Measurements from ENCODE around the gene ECSCR.
"Not testable (repeated sequence)": the region's sequence is repeated elsewhere in the genome, so short reads cannot be mapped to it uniquely, and the experiment has no call there.

Gene ECSCR

DNA sequence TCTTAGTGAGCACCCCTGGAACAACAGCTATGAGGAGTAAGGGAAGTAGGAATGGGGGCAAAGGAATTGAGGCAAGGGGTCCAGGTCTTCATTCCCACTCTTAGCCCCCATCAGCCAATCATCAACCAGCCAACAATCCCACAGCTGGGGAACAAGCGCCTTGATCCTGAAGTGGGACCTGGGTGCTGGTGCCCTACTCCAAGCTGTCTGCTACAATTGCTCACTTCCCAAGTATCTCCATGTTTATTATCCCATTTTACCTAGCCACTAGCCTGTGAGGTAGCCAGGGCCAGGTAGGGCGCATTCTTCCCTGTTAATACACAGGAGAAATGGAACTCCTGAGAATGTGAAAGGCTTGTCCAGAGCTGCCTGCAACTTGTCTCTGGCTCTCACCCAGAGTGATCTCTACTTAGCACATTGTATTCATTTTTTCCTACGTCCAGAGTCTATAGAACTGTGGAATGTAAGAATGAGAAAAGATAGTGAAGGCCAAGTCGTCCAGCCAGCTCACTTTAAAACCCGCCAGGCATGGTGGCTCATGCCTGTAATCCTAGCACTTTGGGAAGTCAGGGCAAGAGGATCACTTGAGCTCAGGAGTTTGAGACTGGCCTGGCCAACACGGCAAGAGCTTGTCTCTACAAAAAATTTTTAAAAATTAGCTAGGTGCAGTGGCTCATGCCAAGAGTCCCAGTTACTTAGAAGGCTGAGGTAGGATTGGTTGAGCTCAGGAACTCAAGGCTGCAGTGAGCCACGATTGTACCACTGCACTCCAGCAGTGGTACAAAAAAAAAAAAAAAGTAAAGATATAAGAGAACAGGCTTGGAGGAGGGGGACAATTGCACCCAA lies 17.0 kb downstream of the ECSCR start:
- H3K36me3 Mint-ChIP-seq (ENCODE audit: low read depth), result peaks cover 3% of the 10 kb centered on the region
- H3K4me3 Mint-ChIP-seq, result no peak overlapping the region
- no peaks in the 10 kb centered on the region for H3K27me3 Mint-ChIP-seq (ENCODE audit: low read depth)
- H3K27ac Mint-ChIP-seq, result no peak overlapping the region
- DNase-seq (ENCODE audit: low spot score), result no peak
- H3K9me3 Mint-ChIP-seq, result no peaks in the 10 kb centered on the region
- H3K4me1 Mint-ChIP-seq (ENCODE audit: low read depth), result peaks cover 58% of the 10 kb centered on the region

DNA sequence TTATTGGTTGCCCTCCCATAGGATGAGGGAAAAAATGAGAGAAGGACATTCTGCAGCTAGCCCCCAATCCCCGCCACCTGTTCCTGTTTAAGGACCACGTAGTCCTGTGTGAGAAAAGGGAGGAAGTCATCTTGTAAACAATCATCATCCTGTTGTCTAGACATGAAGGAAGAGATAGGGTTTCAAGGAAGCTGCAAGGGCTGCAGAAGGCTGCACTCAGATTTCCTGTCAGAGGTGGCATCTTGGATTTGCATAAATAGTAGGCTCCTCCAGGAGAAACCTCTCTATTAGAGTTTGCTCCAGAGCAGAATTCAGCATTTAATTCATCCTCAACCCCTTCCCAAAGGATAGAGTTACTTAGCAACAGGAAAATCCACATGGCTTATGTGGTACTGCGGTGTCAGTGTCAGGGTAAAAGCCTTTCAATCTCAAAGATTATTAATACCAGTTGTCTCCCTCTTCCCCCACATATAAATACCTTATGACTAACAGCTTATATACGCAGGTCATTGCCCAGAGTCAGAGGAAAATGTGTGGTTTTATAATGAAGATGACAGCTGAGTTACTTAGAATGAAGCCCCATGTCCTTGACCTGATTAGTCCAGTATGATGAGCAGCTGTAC lies 18.6 kb downstream of the ECSCR start:
- peak overlapping the region; percentile 27 for H3K4me3 Mint-ChIP-seq
- peaks cover 68% of the 10 kb centered on the region for H3K4me1 Mint-ChIP-seq (ENCODE audit: low read depth)
- peaks cover 3% of the 10 kb centered on the region for H3K36me3 Mint-ChIP-seq (ENCODE audit: low read depth)
- no peaks in the 10 kb centered on the region for H3K27me3 Mint-ChIP-seq (ENCODE audit: low read depth)
- H3K9me3 Mint-ChIP-seq, result no peaks in the 10 kb centered on the region
- peak overlapping the region; percentile 60 for H3K27ac Mint-ChIP-seq
- no peak for DNase-seq (ENCODE audit: low spot score)

- DNase-seq (ENCODE audit: low spot score); H3K9me3 Mint-ChIP-seq; H3K27me3 Mint-ChIP-seq (ENCODE audit: low read depth); H3K36me3 Mint-ChIP-seq (ENCODE audit: low read depth); H3K27ac Mint-ChIP-seq: not testable (repeated sequence)
- peaks cover 52% of the 10 kb centered on the region for H3K4me1 Mint-ChIP-seq (ENCODE audit: low read depth)
- peak overlapping the region; percentile 98 for H3K4me3 Mint-ChIP-seq
Observed at GRCh38 chr5:139440416-139440815, 22.1 kb downstream of the ECSCR start.

DNA sequence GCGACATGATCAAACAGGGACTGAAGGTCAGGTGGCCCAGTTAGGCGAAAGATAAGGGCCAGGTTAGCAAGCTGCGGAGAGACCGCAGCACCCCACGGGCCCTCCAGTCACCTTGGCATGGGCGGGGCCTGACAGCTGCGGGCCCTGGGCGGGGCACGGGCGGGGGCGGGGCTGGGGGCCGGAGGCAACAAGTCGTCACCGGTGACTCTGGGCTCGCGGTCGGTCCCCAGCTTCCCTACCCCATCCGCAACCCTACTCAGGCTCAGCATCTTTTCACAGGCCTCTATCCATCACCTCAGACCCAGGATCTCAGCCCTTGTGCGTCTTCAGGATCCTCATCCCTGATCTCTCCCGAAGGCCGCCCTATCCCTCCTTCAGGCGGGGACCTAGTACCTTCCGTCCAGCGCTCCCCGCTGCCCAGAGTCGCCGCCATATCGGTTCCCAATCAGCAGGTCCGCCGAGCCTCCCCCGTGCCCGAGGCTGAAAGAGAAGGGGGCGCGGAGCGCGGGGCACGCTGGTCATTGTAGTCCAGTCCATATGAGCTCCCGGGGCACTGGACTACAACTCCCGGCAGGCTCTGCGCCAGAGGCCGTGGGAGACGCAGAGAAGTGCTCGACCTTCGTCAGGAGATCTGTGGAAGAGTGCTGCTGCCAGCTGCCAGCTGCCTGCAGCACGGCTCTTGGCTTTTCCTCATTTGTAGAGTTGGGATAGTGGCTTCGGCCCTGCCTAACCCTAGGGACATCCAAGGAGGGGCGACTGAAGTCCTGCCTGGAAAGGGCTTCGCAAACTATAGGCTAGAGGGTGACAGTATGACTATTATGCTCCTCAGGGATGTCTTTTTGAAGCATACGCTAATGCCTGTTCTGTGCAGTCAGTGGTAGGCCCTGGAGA lies 23.3 kb downstream of the ECSCR start, which contains the start of gene DNAJC18:
Gene DNAJC18, minus strand, starts transcription at position 513 of the 891 bp plus-strand sequence. Its CDS starts 80 bp downstream, at position 433.
- Mint-ChIP-seq H3K36me3 (ENCODE audit: low read depth) (peaks cover 7% of the 10 kb centered on the region), H3K27ac (peak within 1 kb of the TSS; percentile 100), H3K27me3 (ENCODE audit: low read depth) (no peaks in the 10 kb centered on the region), H3K4me1 (ENCODE audit: low read depth) (peaks cover 50% of the 10 kb centered on the region), H3K4me3 (peak within 1 kb of the TSS; percentile 98), H3K9me3 (no peaks in the 10 kb centered on the region)
- peak; percentile 91 for DNase-seq (ENCODE audit: low spot score)

DNA sequence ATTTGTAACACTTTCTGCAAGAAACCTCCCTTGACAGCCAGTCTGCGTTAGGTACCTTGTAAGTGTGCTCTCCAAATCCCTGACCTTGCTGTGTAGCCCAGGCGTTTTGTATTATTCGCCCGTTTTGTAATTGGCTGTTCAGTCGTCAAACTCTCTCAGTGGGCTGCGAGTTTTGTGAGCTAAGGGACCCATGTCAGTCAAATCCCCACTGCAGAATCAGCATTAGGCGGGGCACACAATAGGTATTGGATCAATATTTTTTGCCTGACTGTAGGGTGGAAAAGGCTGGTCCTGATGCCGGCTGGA lies 23.9 kb downstream of the ECSCR start:
- no peak for DNase-seq (ENCODE audit: low spot score)
- Mint-ChIP-seq H3K9me3 (no peaks in the 10 kb centered on the region), H3K4me1 (ENCODE audit: low read depth) (peaks cover 44% of the 10 kb centered on the region), H3K36me3 (ENCODE audit: low read depth) (peaks cover 7% of the 10 kb centered on the region), H3K27ac (peak overlapping the region; percentile 100), H3K4me3 (peak overlapping the region; percentile 98), H3K27me3 (ENCODE audit: low read depth) (no peaks in the 10 kb centered on the region)

DNA sequence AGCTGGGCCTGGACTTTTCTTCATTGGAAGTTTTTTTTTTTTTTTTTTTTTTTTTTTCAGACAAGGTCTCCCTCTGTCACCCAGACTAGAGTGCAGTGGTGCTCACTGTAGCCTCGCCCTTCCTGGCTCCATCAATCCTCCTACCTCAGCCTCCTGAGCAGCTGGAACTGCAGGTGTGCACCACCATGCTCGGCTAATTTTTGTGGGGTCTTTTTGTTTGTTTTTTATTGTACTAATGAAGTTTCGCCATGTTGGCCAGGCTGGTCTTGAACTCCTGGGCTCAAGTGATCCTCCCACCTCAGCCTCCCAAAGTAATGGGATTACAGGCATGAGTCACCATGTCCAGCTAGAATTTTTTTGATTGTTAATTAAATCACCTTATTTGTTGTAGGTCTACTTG lies 26.9 kb downstream of the ECSCR start:
- DNase-seq (ENCODE audit: low spot score), result no peak
- Mint-ChIP-seq H3K4me3 (no peak overlapping the region), H3K9me3 (no peaks in the 10 kb centered on the region), H3K27ac (no peak overlapping the region), H3K27me3 (ENCODE audit: low read depth) (no peaks in the 10 kb centered on the region), H3K4me1 (ENCODE audit: low read depth) (peaks cover 30% of the 10 kb centered on the region), H3K36me3 (ENCODE audit: low read depth) (peaks cover 7% of the 10 kb centered on the region)

DNA sequence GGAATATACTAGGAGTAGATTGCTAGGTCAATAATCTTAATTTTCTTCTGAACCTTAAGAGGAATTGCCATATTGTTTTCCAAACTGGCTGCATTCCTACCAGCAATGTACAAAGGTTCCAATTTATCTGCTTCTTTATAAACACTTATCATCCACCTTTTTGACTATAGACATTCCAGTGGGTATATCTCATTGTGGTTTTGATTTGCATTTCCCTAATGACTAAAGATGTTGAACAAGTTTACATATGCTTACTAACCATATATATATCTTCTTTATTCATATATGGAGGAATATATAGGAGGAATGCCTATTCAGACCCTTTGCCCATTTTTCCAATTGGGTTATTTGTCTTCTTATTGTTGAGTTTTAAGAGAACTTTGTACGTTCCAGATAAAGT lies 30.8 kb downstream of the ECSCR start:
- no peak overlapping the region for H3K27ac Mint-ChIP-seq
- H3K27me3 Mint-ChIP-seq (ENCODE audit: low read depth), result no peaks in the 10 kb centered on the region
- no peak for DNase-seq (ENCODE audit: low spot score)
- H3K36me3 Mint-ChIP-seq (ENCODE audit: low read depth), result peaks cover 18% of the 10 kb centered on the region
- H3K4me1 Mint-ChIP-seq (ENCODE audit: low read depth), result peaks cover 9% of the 10 kb centered on the region
- no peak overlapping the region for H3K4me3 Mint-ChIP-seq
- H3K9me3 Mint-ChIP-seq, result no peaks in the 10 kb centered on the region

- no peak overlapping the region for H3K4me3 Mint-ChIP-seq
- no peaks in the 10 kb centered on the region for H3K27me3 Mint-ChIP-seq (ENCODE audit: low read depth)
- peaks cover 20% of the 10 kb centered on the region for H3K36me3 Mint-ChIP-seq (ENCODE audit: low read depth)
- peaks cover 9% of the 10 kb centered on the region for H3K4me1 Mint-ChIP-seq (ENCODE audit: low read depth)
- DNase-seq (ENCODE audit: low spot score), result no peak
- H3K9me3 Mint-ChIP-seq, result no peaks in the 10 kb centered on the region
- H3K27ac Mint-ChIP-seq, result no peak overlapping the region
Observed at GRCh38 chr5:139430015-139430414, 32.5 kb downstream of the ECSCR start.

- Mint-ChIP-seq H3K27ac (no peak overlapping the region), H3K36me3 (ENCODE audit: low read depth) (peaks cover 29% of the 10 kb centered on the region), H3K4me1 (ENCODE audit: low read depth) (peaks cover 13% of the 10 kb centered on the region), H3K4me3 (no peak overlapping the region), H3K27me3 (ENCODE audit: low read depth) (no peaks in the 10 kb centered on the region), H3K9me3 (no peaks in the 10 kb centered on the region)
- no peak for DNase-seq (ENCODE audit: low spot score)
Observed at GRCh38 chr5:139426203-139426885, 36.2 kb downstream of the ECSCR start.

DNA sequence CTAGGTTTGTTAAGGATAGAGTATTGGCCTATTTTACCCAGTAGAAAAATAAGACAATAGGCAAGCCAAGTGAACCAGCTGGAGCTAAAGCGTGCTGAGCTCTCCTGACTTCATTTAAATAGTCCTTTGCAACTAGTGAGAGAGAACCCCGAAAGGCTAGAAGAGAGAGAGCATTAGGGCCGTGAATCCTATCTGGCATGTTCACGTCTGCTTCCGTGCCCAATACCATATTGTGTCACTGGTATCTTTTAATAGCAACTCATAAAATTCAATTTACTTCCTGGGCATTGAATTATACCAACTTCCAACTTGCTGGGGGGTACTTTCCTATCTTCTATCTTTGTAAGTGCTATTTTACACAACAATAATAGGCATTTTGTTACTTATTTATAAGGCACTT lies 37.0 kb downstream of the ECSCR start:
- no peak overlapping the region for H3K4me3 Mint-ChIP-seq
- H3K4me1 Mint-ChIP-seq (ENCODE audit: low read depth), result peaks cover 13% of the 10 kb centered on the region
- no peaks in the 10 kb centered on the region for H3K27me3 Mint-ChIP-seq (ENCODE audit: low read depth)
- no peaks in the 10 kb centered on the region for H3K9me3 Mint-ChIP-seq
- H3K36me3 Mint-ChIP-seq (ENCODE audit: low read depth), result peaks cover 33% of the 10 kb centered on the region
- no peak overlapping the region for H3K27ac Mint-ChIP-seq
- DNase-seq (ENCODE audit: low spot score), result no peak

- peak overlapping the region; percentile 24 for H3K27ac Mint-ChIP-seq
- peak; percentile 52 for DNase-seq (ENCODE audit: low spot score)
- H3K9me3 Mint-ChIP-seq, result no peaks in the 10 kb centered on the region
- no peaks in the 10 kb centered on the region for H3K27me3 Mint-ChIP-seq (ENCODE audit: low read depth)
- peaks cover 29% of the 10 kb centered on the region for H3K36me3 Mint-ChIP-seq (ENCODE audit: low read depth)
- H3K4me3 Mint-ChIP-seq, result no peak overlapping the region
- peaks cover 13% of the 10 kb centered on the region for H3K4me1 Mint-ChIP-seq (ENCODE audit: low read depth)
Observed at GRCh38 chr5:139422307-139422893, 40.1 kb downstream of the ECSCR start.

- H3K27me3 Mint-ChIP-seq (ENCODE audit: low read depth), result no peaks in the 10 kb centered on the region
- no peak overlapping the region for H3K4me3 Mint-ChIP-seq
- peaks cover 23% of the 10 kb centered on the region for H3K36me3 Mint-ChIP-seq (ENCODE audit: low read depth)
- no peak overlapping the region for H3K27ac Mint-ChIP-seq
- peaks cover 36% of the 10 kb centered on the region for H3K4me1 Mint-ChIP-seq (ENCODE audit: low read depth)
- H3K9me3 Mint-ChIP-seq, result no peaks in the 10 kb centered on the region
- no peak for DNase-seq (ENCODE audit: low spot score)
Observed at GRCh38 chr5:139419226-139420192, 43.0 kb downstream of the ECSCR start.
